Stimulated activated CD8-positive, alpha-beta memory T cell treated with anti-CD3 and anti-CD28 coated beads, Interleukin-15, amount 100 ng/mL, for 1 hour (primary cell): ENCODE data around the gene ARHGEF39.
A peak's percentile ranks its signal among the peaks of the same experiment; 100 is the strongest.

Source experiments
- DNase-seq: peaks from one replicate; pipeline ENCODE4 v3.0.0-alpha.2; 2020; ENCODE audit warnings: low read depth

ARHGEF39 gene, protein sequence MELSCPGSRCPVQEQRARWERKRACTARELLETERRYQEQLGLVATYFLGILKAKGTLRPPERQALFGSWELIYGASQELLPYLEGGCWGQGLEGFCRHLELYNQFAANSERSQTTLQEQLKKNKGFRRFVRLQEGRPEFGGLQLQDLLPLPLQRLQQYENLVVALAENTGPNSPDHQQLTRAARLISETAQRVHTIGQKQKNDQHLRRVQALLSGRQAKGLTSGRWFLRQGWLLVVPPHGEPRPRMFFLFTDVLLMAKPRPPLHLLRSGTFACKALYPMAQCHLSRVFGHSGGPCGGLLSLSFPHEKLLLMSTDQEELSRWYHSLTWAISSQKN

DNA sequence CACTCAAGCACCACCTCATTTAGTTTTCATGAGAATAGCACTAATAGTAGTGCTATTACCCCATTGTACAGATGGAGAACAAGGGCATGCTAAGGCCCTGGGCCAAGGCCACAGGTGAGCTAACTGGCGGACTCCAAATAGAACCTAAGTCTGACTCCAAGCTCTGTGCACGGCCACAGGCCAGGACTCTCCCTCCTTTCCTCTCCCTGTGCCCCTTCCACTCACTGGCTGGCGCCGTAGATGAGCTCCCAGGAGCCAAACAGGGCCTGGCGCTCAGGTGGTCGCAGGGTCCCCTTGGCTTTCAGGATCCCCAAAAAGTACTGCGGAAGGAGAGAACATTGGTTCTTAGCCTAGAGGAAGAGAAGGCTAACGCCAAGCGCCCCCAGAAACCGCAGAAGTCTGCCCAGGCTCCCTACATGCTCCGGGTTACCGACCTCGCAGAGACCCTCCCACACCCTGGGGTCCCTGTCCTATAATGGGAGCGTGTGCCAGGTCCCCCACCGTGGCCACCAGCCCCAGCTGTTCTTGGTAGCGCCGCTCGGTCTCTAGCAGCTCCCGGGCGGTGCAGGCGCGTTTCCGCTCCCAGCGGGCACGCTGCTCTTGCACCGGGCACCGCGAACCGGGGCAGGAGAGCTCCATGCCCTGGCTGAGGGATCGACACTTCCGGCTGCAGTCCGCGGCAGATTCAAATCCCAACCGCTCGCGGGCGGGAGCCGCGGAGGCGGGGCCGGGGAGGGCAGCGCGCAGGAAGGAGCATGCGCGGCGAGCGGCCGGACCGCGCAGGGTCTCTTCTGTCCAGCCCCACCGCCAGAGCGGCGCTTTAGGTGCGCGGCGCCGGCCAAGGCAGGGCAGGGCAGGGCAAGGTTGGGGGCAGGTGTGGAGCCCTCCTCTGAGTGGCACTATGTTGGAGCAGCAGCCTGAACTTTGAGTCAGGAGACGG lies at the start of gene ARHGEF39:
ARHGEF39 (minus strand) TSS at position 665 of the 940 bp plus-strand sequence; CDS start at position 639, 26 bp downstream.
- DNase-seq: no peak

DNA sequence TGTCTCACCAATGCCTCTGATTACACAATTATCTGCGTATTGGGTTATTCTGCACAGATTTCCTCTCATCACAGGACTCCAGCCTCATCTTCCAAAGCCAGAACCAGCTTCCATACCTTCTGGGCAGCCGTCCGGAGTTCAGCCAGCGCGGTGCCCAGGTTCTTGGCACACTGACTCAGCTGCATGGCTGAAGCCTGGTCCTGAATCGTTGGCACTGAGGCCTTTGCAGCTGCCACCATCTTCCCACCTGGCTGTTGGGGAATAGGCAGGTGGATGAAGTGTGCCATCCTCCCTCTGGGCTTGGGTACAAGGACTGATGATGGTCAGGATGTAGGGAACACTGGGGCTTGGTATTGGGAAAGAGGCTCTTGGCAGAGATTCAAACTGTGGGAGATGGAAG lies 49.1 kb upstream of the ARHGEF39 start:
- DNase-seq: no peak

DNA sequence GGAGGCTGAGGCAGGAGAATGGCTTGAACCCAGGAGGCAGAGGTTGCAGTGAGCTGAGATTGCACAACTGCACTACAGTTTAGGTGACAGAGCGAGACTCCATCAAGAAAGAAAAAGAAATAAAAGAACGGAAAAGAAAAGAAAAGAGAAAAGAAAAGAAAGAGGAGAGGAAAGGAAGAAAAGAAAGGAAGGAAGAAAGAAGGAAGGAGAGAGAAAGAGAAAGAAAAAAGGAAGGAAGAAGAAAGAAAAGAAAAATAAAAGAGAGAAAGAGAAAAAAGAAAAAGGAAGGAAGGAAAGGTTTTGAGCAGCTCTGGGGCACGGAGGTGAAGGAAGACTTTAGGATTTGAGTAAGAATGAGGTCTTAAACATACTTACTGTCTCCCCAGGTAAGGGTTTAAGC lies 48.6 kb upstream of the ARHGEF39 start:
- DNase-seq: no peak

DNA sequence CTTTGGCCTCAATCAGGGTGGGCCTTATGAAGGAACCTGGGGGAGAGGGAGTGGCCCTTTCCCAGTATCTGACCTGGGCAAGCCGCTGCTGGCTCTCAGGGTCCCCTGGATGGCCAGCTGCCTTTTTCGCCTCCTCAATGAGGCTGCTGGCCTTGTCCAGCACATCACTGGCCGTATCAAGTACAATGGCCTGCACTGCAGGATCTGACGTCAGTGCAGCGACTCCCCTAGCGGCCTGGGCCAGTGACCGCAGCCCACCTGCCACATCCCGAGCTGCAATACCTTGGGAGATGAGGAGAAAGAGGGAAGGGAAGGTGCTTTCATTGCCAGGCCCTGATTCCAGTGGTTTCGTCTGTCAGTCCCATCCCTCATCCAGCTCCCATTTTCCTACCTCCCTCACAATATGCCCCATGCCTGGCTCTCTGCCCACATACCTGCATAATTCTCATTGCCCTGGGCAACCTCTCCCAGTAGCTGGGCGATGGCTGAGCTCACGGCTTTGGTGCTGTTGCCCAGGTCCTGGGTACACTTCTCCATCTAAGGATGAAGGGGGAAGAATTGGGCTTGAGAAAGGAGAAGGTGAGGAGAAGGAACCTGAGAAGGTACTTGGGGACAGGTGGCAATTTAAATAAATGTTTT lies 47.9 kb upstream of the ARHGEF39 start:
- no peak for DNase-seq

DNA sequence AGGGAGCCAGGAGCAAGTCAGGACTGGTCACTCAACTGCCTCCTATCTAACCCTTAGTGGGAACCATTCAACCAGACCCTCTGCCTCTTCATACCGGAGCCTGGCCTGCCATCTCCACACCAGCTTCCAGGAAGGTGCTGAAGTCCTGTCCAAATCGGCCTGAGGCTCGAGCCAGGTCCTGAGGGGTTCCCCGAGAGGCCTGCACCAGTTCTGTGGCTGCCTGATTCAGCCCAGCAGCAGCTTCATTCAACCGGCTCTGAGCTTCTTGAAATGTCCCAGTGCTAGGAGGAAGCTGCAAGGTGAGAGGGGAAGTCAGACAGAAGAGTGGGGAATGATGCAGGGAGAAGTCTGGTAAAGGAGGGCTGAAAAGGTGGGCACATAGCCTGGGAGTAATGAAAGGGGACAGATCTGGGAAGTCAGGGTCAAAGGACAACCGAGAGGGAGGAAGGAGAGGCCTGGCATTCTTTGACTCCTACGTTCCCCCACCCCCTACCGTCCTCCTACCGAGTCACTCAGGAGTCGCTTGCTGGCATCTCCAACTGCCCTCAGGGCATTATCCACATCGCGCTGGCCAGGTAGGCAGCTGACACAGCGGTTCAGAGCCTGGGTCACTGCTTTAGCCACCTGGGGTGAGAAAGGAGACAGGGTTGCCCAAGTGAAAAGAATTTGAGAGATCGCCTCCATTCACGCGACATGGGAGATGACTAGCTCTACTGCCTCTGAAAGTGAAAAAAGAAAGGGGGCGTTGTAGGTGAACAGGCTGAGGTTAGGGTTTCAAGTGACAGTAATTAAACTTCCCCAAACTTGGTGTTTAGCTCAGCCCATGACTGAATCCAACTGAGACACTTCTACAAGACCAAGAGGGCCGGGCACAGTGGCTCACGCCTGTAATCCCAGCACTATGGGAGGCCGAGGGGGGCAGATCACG lies 46.8 kb upstream of the ARHGEF39 start:
- DNase-seq: no peak

DNA sequence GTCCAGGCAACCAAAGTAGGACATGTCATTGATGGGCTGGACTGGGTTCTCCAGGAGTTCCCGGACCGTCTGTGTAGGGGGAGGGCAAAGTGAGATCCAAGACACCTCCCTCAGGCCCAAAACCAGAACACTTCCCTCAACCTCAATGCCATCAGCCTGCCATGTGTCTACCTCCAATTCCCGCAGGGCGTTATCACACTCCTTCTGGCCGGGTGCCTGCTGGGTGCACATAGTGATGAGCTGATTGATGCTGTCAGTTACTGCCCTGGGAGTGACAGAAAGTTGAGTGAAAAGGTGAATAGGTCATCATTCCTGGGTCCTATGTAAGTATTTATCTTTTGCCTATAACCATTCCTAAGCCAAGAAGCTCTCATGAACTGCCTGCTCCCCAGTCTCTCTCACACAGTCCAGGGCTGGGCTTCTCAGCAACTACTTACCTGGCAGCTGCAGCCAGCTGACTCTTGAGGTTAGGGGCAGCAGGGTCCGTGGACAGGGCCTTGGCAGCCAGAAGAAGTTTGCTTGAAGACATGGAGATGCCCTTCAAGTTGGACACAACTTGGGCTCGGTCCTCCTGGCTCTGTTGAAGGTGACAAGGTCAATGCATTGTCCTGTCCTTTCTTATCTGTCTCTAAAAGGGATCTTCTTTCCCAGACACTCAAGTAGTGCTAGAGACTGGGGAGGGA lies 46.0 kb upstream of the ARHGEF39 start:
- no peak for DNase-seq

DNA sequence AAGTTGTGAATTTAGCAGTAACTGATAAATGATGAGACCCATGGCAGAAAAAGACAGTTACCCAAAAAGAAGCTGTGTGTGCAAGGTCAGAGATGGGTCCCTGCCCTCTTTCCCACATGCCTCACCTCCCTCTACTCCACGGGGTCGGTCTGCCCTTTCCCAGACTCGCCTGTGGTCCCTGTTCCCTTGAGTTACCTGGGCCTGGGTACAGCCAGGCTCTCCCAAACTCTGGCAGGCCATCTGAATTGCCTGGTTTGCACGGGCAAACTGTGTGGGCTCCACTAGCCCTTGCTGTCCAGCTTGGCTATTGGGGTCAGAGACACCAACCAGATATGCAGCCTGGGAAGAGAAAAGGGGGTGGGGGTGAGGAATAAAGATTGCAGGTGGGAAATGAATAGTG lies 43.2 kb upstream of the ARHGEF39 start:
- no peak for DNase-seq

DNA sequence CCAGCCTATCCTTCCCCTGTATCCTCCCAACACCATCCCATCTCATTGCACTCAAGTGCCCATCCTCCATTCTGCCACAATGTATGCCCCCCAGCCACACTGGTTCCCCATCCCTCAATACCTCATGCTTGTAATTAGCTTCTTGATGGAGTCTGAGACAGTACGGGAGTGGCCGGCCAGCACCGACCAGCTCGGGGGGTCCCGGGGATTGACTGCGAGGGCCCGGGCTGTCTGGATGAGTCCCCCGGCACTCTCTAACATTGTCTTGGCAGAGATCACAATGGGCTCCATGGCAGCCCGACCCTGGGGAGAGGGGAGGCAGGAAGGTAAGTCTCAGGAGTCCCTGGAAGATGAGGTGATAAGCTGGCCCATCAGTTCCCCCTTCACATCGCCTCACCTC lies 42.0 kb upstream of the ARHGEF39 start:
- no peak for DNase-seq

DNA sequence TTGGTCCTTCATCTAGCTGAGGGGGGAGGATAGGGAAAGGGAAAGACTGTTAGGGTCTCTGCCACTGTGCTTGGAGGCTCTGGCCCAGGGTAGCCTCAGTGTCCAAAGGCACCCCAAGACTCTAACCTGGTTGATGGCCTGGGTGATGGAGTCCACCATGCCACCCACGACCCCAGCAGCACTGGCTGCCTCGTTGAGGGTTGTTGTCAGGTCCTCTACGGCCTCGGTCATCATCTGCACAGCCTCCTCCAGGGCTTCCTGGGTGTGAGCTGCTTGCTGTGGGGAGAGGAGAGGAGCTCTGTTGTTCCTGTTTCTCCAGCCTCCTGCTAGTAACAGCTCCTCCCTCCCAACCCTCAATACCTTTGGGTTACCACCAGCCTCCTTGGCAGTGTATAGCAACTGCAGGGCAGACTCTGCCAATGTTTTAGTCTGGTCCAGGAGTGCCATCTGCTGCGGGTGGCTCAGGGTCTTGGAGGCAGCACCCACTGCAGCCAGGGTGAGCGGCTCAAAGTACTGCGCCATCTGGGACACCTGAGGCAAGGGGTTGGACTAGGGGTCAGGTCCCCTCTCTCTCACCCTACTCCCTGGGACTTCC lies 40.9 kb upstream of the ARHGEF39 start:
- DNase-seq: no peak

DNA sequence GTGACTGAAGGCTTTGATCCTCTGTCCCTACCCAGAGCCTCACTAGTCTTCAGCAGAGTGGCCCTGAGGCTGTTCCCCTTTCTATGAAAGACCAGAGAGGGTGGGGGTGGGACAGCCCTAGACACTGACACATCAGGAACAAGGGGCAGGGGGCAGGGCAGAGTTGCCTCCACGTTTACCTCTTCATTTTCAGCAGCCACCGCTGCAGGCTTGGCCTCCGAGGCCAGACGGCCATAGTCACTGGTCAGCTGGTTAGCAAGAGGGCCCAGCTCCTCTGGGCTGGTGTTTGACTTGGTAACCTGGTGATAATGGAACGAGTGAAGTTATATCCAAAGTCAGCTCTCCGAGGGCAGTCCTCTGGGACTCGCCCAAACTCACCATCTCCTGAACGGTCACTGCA lies 40.4 kb upstream of the ARHGEF39 start:
- DNase-seq: no peak

DNA sequence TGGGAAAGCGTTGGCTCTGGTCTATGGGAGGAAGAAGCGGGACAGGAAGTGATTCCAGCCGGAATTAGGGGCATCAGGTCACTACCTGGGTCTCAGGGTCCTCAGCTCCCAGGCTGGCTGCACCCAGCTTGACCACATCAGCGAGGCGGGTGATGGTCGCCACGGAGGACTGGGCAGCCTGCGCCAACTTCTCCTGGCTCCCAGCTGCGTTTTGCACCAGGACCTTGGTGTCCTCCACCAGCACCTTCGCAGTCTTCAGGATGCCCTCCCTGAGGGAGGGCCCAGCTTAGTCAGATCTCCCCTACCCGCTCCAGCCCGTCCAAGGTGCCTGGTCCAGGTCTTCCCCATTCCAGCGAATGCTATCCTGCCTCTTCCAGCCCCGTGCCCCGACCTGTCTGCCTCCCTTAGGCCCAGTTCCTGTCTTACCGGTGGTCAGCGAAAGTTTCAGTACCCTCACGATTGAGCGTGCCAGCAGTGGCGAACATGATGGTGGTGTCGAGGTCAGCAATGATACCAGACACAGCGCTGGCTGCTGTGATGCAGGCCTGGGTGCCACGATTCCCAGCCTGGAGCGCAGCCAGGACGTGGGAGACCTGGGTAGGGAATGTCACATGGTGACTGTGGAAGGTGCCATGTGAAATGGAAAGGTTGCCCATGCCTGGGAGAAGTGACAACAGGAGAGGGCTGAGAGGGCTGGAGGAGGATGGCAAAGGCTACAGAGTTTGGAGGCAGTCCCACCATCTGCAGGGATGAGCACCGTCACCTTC lies 39.1 kb upstream of the ARHGEF39 start:
- DNase-seq: no peak

DNA sequence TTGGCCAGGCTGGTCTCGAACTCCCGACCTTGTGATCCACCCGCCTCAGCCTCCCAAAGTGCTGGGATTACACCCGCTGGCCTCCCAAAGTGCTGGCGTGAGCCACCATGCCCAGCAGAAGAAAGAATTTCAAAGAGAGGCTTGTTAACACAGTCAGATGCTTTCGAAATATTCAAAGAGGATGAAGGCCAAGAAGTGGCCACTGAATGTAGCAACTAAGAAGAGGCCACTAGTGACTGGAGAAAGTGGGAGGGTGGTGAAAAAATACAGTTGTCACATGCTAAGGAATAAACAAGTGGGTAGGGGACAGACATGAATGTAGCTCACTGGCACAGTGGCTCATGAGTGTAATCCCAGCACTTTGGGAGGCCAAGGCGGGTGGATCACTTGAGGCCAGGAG lies 37.7 kb upstream of the ARHGEF39 start:
- no peak for DNase-seq

DNA sequence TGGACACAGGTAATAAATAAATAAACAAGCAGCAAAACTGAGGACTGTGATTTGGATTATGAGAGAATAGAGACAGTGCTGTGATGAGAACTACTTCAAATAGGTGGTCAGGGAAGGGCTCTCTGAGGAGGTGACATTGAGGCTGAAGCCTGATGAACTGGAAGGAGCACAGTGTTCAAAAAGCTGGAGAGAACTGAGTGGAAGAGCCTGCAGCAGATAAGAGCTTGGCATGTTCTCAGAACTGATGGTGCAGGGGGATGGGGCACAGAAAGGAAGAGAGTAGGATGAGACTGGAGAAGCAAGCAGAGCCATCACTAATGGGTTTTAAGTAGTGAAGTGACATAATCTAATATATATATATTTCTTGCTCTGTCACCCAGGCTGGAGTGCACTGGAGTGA lies 35.9 kb upstream of the ARHGEF39 start:
- DNase-seq: no peak

DNA sequence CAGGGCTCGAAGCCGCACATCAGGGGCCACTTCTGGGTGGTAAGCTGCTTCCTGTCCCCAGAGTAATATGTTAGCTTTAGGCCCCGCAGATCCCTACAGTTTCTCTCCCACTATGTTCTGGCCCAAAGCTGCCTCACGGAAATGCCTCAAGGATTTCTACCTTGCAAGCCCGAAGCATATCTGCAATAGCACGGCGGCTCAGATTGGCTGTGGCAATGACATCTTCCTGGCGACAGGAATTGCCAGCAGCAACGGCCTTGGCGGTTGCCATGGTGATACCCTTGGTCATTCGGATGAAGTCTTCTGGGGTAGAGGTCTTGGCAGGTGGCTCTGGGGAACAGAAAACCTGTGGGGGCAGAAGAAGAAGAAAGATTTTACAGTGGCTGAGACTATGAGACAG lies 35.0 kb upstream of the ARHGEF39 start:
- no peak for DNase-seq

DNA sequence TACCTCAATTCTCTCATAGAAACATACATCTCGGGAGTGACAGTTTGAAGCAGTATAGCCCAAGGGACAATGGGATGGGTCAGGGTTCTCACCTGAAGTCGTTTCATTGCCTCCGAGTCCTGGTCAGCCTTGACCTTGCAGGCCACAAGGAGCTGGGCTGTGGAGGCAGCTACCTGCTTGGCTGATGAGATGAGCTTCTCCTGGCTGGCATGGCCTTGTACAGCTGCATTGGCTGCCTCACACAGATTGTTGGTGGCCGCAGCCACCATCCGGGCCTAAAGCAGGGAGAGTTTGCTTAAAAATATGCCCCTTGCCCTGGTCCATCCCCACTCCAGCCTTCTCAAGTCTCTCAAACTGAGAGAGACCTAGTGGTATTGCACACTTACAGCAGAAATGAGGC lies 33.2 kb upstream of the ARHGEF39 start:
- no peak for DNase-seq

DNA sequence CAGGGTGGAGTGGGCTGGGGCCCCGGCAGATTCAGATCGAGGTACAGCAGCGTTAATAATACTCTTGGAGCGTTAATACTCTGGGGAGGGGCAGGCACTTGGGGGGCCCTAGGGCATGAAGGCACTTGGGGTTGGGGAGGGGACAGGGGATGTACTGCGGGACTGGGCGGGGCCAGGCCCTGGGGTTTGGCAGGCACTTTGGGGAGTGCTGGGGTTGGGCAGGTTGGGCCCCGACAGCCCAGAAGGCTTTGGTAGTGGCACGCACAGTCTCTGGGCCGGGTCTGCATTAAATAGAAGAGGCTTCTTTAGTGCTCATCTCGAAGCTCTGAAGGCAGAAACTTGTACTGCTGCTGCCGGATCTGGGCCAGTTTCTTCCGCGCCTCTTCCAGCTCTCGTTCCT lies 32.5 kb upstream of the ARHGEF39 start:
- DNase-seq: no peak

DNA sequence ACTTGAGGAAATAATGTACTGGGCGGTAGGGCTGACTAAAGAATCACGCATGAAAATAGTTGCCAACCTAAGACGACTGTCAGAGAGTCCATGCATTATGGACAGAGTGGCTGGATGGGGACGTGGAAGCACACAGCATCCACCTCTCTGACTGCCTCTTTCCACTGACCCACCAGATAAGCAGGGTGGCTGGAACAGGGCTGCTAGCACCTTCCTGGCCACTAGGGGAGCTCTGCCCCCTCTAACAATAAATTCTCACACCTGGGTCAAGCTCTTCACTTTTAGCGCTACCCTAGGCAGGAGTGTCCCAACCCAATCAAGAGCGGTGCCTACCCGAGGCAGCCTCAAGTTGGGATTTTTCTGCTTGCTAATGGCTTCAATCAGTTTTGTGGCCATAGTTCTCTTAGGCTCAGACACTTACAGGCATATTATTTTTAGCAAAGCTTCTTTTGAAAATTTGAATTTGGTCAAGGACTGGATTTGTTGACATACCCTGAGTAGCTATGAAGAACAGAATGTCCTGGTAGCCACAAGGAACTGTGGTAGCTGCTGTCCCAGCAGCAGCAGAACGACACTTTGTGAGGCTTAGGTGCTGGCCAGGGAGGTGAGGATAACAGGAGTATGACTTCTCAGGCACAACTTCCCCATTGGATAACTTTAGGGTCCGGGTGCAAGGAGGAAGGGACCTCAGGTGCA lies 31.7 kb upstream of the ARHGEF39 start:
- peak; percentile 37 for DNase-seq

DNA sequence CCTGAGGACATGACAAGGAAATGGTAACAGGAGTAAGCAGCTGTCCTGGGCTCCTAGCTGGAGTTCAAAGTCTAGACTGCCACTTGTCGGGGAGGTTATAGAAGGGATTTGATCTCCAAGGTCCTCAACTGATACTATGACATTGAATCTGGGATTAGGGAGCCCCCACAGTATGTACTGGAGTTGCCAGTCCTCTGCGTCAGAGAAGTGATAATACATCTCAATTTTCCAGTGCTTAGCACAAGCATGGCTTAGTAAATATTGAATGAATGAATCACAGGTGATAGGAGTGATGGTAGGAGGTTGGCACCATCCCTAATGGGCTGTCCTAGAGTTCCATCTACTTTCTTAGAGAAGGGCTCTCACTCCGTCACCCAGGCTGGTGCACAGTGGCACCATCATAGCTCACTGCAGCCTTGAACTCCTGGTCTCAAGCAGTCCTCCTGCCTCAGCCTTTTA lies 31.0 kb upstream of the ARHGEF39 start:
- no peak for DNase-seq

DNA sequence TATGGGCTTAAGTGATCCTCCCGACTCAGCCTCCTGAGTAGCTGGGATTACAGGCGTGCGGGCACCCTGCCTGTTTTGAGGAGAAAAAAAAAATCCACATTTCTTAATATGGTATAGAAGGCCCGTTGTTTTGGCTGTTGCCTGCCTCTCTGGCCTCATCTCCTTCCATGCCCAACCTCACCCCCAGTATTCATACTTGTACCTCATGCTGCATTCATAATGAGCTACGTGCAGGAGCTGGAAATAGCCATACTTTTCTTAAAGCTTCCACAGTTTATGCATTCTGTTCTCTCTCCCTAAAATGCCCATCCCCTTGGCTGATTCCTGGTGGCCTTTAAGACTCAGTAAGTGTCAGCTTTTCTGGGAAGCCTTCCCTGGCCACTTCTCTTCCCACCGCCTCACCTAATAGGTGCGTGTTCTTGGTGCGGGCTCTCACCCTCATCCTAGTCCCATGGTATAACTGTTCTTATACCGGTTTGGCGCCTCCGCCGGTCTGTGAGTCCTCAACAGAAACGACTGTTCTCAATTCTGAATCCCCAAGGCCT lies 26.8 kb upstream of the ARHGEF39 start:
- no peak for DNase-seq
